Adipose tissue (tissue), 3 donors: ENCODE data around the gene LAMA2. TPM values are rescaled to one million over a fixed set of nuclear protein-coding genes. Genes with fewer than 3 reads are reported as not detected.

Experiments
- H3K27ac ChIP-seq: one replicate; pipeline ENCODE4 v1.5.1; 2013; ENCODE audit warnings: low read depth, low read length
- WGBS, 3 donors: extraction: QIAGEN DNeasy Blood & Tissue Kit; methylation state at CpG; one replicate each; pipeline ENCODE4 v1.1.7; 2013; 5-methylcytosine and 5-hydroxymethylcytosine counted together
- polyA plus RNA-seq, 3 donors: library from polyadenylated mRNA; stranded (reverse); fragments of 200-250 nt; gene quantifications; one replicate each; pipeline ENCODE4 v1.2.3, GENCODE V29; 2013
- donor health status: healthy with polysubstance abuse.
- donor health status: Bipolar disorder and iron deficiency.
- donor health status: healthy.

LAMA2 gene
- polyA plus RNA-seq, 3 donors = 9.7 to 36.0 (median 26.0) TPM

GRCh38 chr6:129411092-129411491, 528.2 kb downstream of the LAMA2 start:
- H3K27ac ChIP-seq = no peak overlapping the region
- WGBS, 3 donors = 78 to 88% (median 87%) methylated on average over 1 of the region's 1 CpG

DNA sequence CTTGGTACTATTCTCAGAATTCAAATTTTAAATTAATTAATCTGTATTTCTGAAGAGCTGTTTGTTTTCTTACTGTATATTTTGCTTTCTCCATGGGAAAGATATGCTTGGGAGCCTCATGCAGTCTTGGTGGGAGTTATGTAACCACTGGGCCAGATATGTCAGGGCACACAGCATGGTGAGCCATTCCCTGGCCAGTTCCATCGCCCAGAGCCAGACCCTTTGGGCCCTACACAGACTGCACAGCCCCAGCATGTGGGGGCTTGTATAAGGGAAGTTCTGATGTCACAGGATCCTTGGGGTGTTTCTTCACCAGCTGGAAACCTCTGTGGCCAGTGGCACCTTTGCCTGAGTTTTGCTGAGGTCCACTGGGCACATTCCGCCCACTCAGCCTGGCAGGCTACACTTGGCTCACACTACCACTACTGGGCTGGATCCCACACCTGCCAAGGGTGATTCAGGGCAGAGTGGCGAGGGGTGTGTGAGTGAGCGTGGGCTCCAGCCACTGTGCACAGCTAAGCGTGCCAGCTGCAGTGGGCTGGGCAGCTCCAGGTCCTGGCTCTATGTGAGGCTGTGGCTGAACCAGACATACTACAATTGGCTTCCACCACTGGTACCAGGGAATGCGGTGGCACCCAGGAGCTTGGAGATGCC, 533.5 kb downstream of the LAMA2 start:
- no peak overlapping the region for H3K27ac ChIP-seq
- WGBS, 3 donors = 85 to 86% (median 85%) methylated on average over 6 of the region's 6 CpGs

- WGBS, 3 donors = 85 to 93% (median 90%) methylated on average over 8 of the region's 8 CpGs
- H3K27ac ChIP-seq = no peak overlapping the region
Observed at GRCh38 chr6:129417416-129418086, 534.6 kb downstream of the LAMA2 start.

- WGBS, 3 donors = 64 to 76% (median 76%) methylated on average over 2 of the region's 2 CpGs
Observed at GRCh38 chr6:129419324-129419723, 536.4 kb downstream of the LAMA2 start.

DNA sequence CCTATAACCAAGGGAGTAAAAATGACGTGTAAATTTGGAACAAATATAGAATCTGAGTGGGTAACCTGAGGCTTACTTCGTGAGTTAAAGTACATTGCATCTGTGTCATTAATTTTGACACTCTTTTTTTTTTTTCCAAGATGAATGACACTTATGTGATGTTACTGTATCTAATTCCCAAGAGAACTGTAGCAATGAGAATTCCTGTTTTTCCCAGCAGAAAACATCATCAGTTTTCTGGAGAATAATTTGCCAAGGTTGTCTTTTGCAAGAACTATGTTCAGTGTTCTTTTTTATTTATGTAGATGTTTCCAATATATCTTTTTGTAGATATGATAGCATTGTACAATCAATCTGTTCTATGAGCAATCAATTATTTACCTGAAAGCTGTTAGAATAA, 543.4 kb downstream of the LAMA2 start:
- WGBS, 3 donors = 63 to 77% (median 67%) methylated on average over 2 of the region's 2 CpGs
- no peak overlapping the region for H3K27ac ChIP-seq

More at GRCh38 chr6:129419324-129419723, 536.4 kb downstream of the LAMA2 start:
- H3K27ac ChIP-seq = no peak overlapping the region

DNA sequence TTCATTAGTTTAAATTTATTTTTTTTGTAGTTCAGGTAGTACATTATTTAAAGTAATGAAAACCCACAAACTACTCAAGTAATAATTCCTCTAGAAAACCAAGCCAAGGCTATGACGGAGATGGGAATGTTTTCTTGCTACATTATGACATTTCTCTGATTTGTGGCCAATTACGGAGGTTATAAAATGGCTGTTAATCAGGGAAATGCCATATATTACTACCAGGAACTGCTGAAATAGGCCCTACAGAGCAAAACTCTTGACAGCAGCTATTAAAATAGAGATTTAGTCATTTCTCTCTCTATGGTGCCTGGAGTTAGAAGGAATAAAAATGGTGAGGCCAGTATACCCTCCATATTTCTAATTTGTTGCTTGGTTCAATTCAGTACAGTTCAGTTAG, 547.0 kb downstream of the LAMA2 start:
- 74 to 83% (median 78%) methylated on average over 2 of the region's 2 CpGs for WGBS, 3 donors

DNA sequence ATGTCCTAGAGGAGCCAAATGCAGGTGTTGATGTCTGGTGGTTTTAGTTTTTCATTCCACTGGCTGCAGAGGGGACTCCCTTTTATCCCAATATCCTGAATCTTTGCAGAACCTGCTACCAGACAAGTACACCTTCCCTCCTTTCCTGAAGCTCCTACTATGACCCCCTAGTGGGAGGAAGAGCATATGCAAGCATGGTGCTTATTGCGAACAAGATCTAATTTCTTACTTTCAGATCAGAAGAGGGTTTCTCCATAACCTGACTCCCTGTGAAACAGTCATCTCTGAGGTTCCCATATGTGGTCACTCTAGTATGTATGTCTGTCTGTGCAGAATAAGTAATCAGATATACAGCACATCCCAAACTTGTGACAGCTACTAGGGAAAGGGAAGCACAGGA, 549.8 kb downstream of the LAMA2 start:
- 93 to 100% (median 100%) methylated on average over 1 of the region's 1 CpG for WGBS, 3 donors

More for the DNA sequence above, 547.0 kb downstream of the LAMA2 start:
- H3K27ac ChIP-seq = no peak overlapping the region

GRCh38 chr6:129434091-129434490, 551.2 kb downstream of the LAMA2 start:
- no peak overlapping the region for H3K27ac ChIP-seq
- WGBS, 3 donors = 79 to 86% (median 86%) methylated on average over 3 of the region's 3 CpGs

More for the DNA sequence above, 549.8 kb downstream of the LAMA2 start:
- H3K27ac ChIP-seq = no peak overlapping the region

GRCh38 chr6:129440691-129441090, 557.8 kb downstream of the LAMA2 start:
- WGBS, 3 donors = 33 to 49% (median 40%) methylated on average over 8 of the region's 8 CpGs
- no peak overlapping the region for H3K27ac ChIP-seq

DNA sequence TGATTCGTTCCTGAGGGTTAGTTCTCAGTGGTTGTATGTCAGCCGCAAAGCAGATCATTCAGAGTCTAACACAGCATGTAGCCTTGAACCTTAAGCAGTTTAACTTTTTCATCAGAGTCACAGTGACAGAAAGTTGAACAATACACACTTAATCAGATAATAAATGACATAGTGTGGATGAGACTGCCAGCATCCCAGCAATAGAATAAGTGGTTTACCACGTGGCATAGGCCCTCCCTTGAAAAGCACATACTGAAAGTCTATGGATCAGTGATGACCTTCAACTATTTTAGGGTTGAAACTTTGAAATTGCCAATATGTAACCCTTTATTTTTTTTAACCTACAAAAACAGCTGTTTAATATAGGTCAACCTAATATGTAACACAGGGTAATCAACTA, 561.7 kb downstream of the LAMA2 start:
- H3K27ac ChIP-seq = no peak overlapping the region
- WGBS, 3 donors = 70 to 89% (median 82%) methylated on average over 3 of the region's 3 CpGs

DNA sequence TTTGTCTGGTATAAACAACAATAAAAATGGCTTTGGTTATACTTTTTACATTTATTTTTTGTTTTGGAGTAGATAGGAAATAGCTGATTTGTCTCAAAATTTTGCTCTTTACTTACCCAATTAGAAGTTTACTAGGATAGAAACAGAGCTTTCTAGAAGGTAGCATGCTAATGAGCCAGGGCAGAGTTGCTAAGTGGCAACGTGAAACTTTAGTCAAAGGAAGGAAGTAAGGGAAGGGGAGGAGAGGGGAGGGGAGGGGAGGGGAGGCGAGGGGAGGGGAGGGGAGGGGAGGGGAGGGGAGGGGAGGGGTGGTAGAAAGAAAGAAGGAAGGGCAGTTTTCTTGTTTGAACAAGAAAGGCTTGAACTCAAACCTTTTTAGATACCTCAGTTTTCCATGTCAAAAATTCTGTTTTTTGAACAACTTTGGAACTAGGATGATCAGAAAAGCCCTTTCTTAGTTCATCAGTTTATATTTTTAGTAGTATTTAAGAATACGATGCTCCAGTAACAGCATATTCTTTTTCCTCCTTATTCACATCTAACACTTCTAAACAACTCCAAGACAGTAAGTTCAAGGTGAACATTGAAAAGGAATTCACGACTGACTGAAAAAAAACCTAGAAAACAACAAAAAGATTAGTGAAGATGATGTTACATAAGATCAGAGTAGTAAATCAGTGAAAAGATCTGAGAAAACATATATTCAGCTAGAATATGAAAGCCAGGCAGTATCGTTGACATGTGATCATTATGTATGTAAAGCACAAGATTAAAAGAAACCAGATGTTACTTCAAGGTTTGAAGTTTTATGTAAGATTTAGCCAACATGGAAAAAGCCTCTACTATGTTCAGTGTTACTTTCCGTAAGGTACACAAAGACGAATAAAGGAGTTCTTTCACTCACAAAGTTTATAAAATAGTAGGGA, 563.6 kb downstream of the LAMA2 start:
- no peak overlapping the region for H3K27ac ChIP-seq
- 62 to 69% (median 64%) methylated on average over 6 to 7 of the region's 7 CpGs for WGBS, 3 donors

DNA sequence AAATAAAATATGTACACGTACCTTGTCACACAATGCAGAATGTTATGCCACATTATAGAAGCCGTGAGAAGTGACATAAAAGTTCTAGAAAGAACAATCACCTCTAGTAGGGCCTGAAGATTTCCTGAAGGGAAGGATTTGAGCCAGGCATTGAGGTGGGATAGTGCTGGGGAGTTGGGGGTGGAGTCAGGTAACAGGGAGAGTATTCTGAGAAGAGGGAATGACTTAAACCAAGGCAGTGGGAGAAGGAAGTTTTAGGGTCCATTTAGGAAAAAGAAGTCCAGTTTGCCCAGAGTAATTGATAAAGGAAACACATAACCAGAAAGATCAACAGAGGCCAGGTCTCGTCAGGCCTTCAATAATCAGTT, 564.2 kb downstream of the LAMA2 start:
- no peak overlapping the region for H3K27ac ChIP-seq
- 61 to 88% (median 83%) methylated on average over 3 of the region's 3 CpGs for WGBS, 3 donors

GRCh38 chr6:129448965-129449364, 566.0 kb downstream of the LAMA2 start:
- no peak overlapping the region for H3K27ac ChIP-seq

- H3K27ac ChIP-seq = no peak overlapping the region
Observed at GRCh38 chr6:129451187-129451586, 568.2 kb downstream of the LAMA2 start.

DNA sequence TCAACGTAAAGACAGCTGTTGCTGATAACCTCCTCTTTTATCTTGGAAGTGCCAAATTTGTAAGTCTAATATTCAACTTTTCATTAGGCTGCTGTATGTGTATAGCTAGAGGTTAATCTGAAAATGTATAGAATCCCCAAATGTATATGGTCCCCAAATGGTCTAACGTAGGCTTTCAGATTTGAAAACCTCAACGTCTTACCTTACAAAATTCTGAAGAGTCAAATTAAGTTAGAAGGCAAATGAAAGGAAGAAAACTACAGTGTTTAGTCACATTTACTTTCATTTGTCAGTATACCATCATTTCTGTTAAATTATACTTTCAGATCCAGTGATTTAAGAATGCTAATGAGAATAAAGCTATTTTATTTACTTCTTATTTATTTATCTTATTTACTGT, 570.1 kb downstream of the LAMA2 start:
- 67 to 85% (median 84%) methylated on average over 3 of the region's 3 CpGs for WGBS, 3 donors

GRCh38 chr6:129454488-129454887, 571.5 kb downstream of the LAMA2 start:
- no peak overlapping the region for H3K27ac ChIP-seq
- WGBS, 3 donors = 57 to 95% (median 58%) methylated on average over 1 of the region's 1 CpG

More for the DNA sequence above, 570.1 kb downstream of the LAMA2 start:
- no peak overlapping the region for H3K27ac ChIP-seq

- 64 to 88% (median 71%) methylated on average over 3 of the region's 3 CpGs for WGBS, 3 donors
- no peak overlapping the region for H3K27ac ChIP-seq
Observed at GRCh38 chr6:129455126-129455769, 572.3 kb downstream of the LAMA2 start.

GRCh38 chr6:129460221-129460620, 577.3 kb downstream of the LAMA2 start:
- H3K27ac ChIP-seq = no peak overlapping the region
- WGBS, 3 donors = 61 to 73% (median 70%) methylated on average over 2 of the region's 2 CpGs
